SK-N-SH (cell line): ENCODE measurements around the gene RFX2. TPM values are rescaled to one million over a fixed set of nuclear protein-coding genes. Genes with fewer than 3 reads are reported as not detected.

Experiments used
- CTCF ChIA-PET: fragments of 300-600, 350-600 bp; formaldehyde crosslinking; extraction: SDS; loops from one replicate; lab custom pipeline; 2021; lab: Yijun Ruan, JAX
- POLR2A ChIA-PET: fragments of 350-600 bp; sonication (Branson Sonifier 250); formaldehyde crosslinking; extraction: SDS; loops from one replicate; lab custom pipeline; 2020; ENCODE audit warnings: antibody characterized with exemption, inconsistent platforms; lab: Yijun Ruan, JAX
- DNase-seq: peaks from one replicate; pipeline ENCODE4 v3.0.0; 2012
- H2AFZ ChIP-seq: fragments of 200-600 bp; sonication (generic); 2 replicates; pipeline ENCODE4 v1.8.1; 2016; ENCODE audit warnings: antibody characterized with exemption, mild to moderate bottlenecking, low read depth
- H3F3A ChIP-seq: fragments of 200-600 bp; sonication (generic); replicated peaks from 2 replicates; pipeline ENCODE3; 2016; ENCODE audit warnings: antibody characterized with exemption, mild to moderate bottlenecking; ENCODE audit not compliant: insufficient read depth
- H3K27ac ChIP-seq, 2 experiments: fragments of 200-500 bp in 1 of 2; fragments of 200-600 bp in 1 of 2; sonication (Bioruptor generic) in 1 of 2; sonication (generic), shearing (Covaris generic) in 1 of 2; 2 replicates each; pipeline versions ENCODE4 v1.5.1 to v1.6.1; 2014 to 2016; ENCODE audit warnings: low read depth in 2 of 2, inconsistent platforms in 1 of 2, low read length in 1 of 2, mild to moderate bottlenecking in 1 of 2, mixed read lengths in 1 of 2
- H3K27me3 ChIP-seq: fragments of 200-600 bp; sonication (generic), shearing (Covaris generic); 2 replicates; pipeline ENCODE4 v1.6.1; 2016; ENCODE audit warnings: mixed run types; ENCODE audit not compliant: insufficient read depth
- H3K36me3 ChIP-seq, 2 experiments: fragments of 200-500 bp in 1 of 2; fragments of 200-600 bp in 1 of 2; sonication (Bioruptor generic) in 1 of 2; sonication (generic) in 1 of 2; replicated peaks in 1 of 2; 2 replicates each; pipeline versions ENCODE3 to v1.5.1; 2014 to 2016; ENCODE audit warnings: low read length in 1 of 2, mild to moderate bottlenecking in 1 of 2; ENCODE audit not compliant: insufficient read depth in 2 of 2, control insufficient read depth in 1 of 2
- H3K4me1 ChIP-seq, 2 experiments: fragments of 200-500 bp in 1 of 2; fragments of 200-600 bp in 1 of 2; sonication (Bioruptor generic) in 1 of 2; sonication (generic), shearing (Covaris generic) in 1 of 2; 2 replicates each; pipeline versions ENCODE4 v1.5.1 to v1.6.1; 2014 to 2016; ENCODE audit warnings: low read depth in 1 of 2, low read length in 1 of 2, mixed run types in 1 of 2; ENCODE audit not compliant: insufficient read depth in 2 of 2, control insufficient read depth in 1 of 2
- H3K4me2 ChIP-seq: fragments of 200-600 bp; sonication (generic), shearing (Covaris generic); 2 replicates; pipeline ENCODE4 v1.6.1; 2017; ENCODE audit warnings: mixed run types
- H3K4me3 ChIP-seq, 2 experiments: fragments of 200-500 bp in 1 of 2; fragments of 200-600 bp in 1 of 2; sonication (Bioruptor generic) in 1 of 2; sonication (generic), shearing (Covaris generic) in 1 of 2; 2 replicates each; pipeline versions ENCODE4 v1.5.1 to v1.8.1; 2014 to 2016; ENCODE audit warnings: low read depth in 2 of 2, inconsistent platforms in 1 of 2, low read length in 1 of 2, mild to moderate bottlenecking in 1 of 2, mixed read lengths in 1 of 2, moderate library complexity in 1 of 2
- H3K79me2 ChIP-seq: fragments of 200-600 bp; sonication (generic); 2 replicates; pipeline ENCODE4 v1.8.1; 2017; ENCODE audit warnings: mild to moderate bottlenecking; ENCODE audit not compliant: insufficient read depth
- H3K9ac ChIP-seq: fragments of 200-600 bp; sonication (generic); 2 replicates; pipeline ENCODE4 v1.6.1; 2017; ENCODE audit warnings: mixed run types
- H3K9me2 ChIP-seq: fragments of 200-600 bp; sonication (generic); 2 replicates; pipeline ENCODE4 v1.6.1; 2017; ENCODE audit warnings: mixed run types
- H3K9me3 ChIP-seq: fragments of 200-600 bp; sonication (generic); 2 replicates; pipeline ENCODE4 v1.6.1; 2017; ENCODE audit warnings: mixed run types, mild to moderate bottlenecking, moderate library complexity
- H4K20me1 ChIP-seq: fragments of 200-600 bp; sonication (generic); 2 replicates; pipeline ENCODE4 v1.6.1; 2017; ENCODE audit warnings: mild to moderate bottlenecking, mixed run types; ENCODE audit not compliant: insufficient read depth
- CHD2 ChIP-seq: fragments of 150-350 bp; IDR thresholded peaks from 2 replicates; pipeline ENCODE4 v1.6.1; 2018; ENCODE audit warnings: low read length; ENCODE audit not compliant: partially characterized antibody
- ELF1 ChIP-seq: IDR thresholded peaks from 2 replicates; pipeline ENCODE4 v1.4.0; 2012
- EZH2phosphoT487 ChIP-seq: fragments of 200-600 bp; sonication (generic); IDR thresholded peaks from 2 replicates; pipeline ENCODE4 v1.6.1; 2017; ENCODE audit warnings: low read depth, mixed run types, mild to moderate bottlenecking, antibody characterized with exemption, moderate library complexity, borderline replicate concordance
- FOXM1 ChIP-seq: IDR thresholded peaks from 2 replicates; pipeline ENCODE4 v1.4.0; 2012; ENCODE audit warnings: low read depth, mild to moderate bottlenecking
- GABPA ChIP-seq: IDR thresholded peaks from 2 replicates; pipeline ENCODE4 v1.4.0; 2012; ENCODE audit warnings: low read depth, mild to moderate bottlenecking
- GATA2 ChIP-seq: sonication (generic); formaldehyde crosslinking; IDR thresholded peaks from 2 replicates; pipeline ENCODE4 v1.5.0; 2020; ENCODE audit warnings: mild to moderate bottlenecking, missing genetic modification reagents
- JUND ChIP-seq: IDR thresholded peaks from 2 replicates; pipeline ENCODE4 v1.4.0; 2012
- MEF2A ChIP-seq: IDR thresholded peaks from 2 replicates; pipeline ENCODE4 v1.4.0; 2012; ENCODE audit warnings: low read depth, borderline replicate concordance
- RXRA ChIP-seq: IDR thresholded peaks from 2 replicates; pipeline ENCODE4 v1.4.0; 2012; ENCODE audit warnings: low read depth, mild to moderate bottlenecking, borderline replicate concordance
- SIN3A ChIP-seq: IDR thresholded peaks from 2 replicates; pipeline ENCODE4 v1.6.1; 2012; ENCODE audit warnings: low read depth, mild to moderate bottlenecking, low read length, moderate library complexity, borderline replicate concordance
- SMC3 ChIP-seq: IDR thresholded peaks from 2 replicates; pipeline ENCODE4 v1.6.1; 2012; ENCODE audit warnings: low read depth, low read length, improper control_type of control experiment
- WGBS: methylation state at CpG from one replicate; pipeline ENCODE4 v1.1.6; 2017; ENCODE audit warnings: low lambda C conversion rate; 5-methylcytosine and 5-hydroxymethylcytosine counted together
- polyA plus RNA-seq, 3 experiments: library from polyadenylated mRNA; depleted of rRNA; stranded (reverse); fragments of >200 nt; gene quantifications; 2 replicates each; pipeline ENCODE4 v1.2.3, GENCODE V29; 2012
- TF ChIP-seq, protein P1 (sequence below): IDR thresholded peaks from 2 replicates; pipeline ENCODE4 v1.4.0; 2012; ENCODE audit warnings: low read depth
- TF ChIP-seq, protein P2 (sequence below): fragments of 150-350 bp; IDR thresholded peaks from 2 replicates; pipeline ENCODE4 v1.6.1; 2016; ENCODE audit warnings: mild to moderate bottlenecking, low read depth, low read length
- TF ChIP-seq, protein P3 (sequence below): IDR thresholded peaks from 2 replicates; pipeline ENCODE4 v1.4.0; 2012; ENCODE audit warnings: low read depth, borderline replicate concordance
- TF ChIP-seq, protein P4 (sequence below): IDR thresholded peaks from 2 replicates; pipeline ENCODE4; 2012
- TF ChIP-seq, protein P5 (sequence below): fragments of 200-600 bp; sonication (generic); IDR thresholded peaks from 2 replicates; pipeline ENCODE4 v1.6.1; 2017; ENCODE audit warnings: antibody characterized with exemption, mild to moderate bottlenecking, moderate library complexity

RFX2 gene
- polyA plus RNA-seq, 1 of the 3 experiments (the other 2 are of a cell fraction) = 12.6 TPM

DNA sequence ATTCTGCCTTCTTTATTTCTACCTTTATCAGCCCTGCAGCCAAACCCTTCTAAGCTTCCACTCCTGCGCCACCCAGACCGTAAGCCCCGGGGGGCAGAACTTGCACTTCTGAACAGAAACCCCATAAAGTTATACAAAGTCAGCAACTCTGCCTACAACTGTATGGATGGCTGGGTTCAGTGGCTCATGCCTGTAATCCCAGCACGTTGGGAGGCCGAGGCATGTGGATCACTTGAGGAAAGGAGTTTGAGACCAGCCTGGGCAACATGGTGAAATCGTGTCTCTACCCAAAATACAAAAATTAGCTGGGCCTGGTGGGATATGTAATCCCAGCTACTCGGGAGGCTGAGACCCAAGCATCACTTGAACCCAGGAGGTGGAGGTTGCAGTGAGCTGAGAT is 142.7 kb downstream of the RFX2 start (continued):
- TF ChIP-seq GATA2 (CRISPR knock-in tag) (no peak), GABPA (no peak), SMC3 (no peak), SIN3A (no peak), FOXM1 (no peak), EZH2phosphoT487 (no peak)
- TF ChIP-seq, protein P1, sequence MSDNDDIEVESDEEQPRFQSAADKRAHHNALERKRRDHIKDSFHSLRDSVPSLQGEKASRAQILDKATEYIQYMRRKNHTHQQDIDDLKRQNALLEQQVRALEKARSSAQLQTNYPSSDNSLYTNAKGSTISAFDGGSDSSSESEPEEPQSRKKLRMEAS = no peak
- TF ChIP-seq, protein P2, sequence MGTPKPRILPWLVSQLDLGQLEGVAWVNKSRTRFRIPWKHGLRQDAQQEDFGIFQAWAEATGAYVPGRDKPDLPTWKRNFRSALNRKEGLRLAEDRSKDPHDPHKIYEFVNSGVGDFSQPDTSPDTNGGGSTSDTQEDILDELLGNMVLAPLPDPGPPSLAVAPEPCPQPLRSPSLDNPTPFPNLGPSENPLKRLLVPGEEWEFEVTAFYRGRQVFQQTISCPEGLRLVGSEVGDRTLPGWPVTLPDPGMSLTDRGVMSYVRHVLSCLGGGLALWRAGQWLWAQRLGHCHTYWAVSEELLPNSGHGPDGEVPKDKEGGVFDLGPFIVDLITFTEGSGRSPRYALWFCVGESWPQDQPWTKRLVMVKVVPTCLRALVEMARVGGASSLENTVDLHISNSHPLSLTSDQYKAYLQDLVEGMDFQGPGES = no peak
- TF ChIP-seq, protein P3, sequence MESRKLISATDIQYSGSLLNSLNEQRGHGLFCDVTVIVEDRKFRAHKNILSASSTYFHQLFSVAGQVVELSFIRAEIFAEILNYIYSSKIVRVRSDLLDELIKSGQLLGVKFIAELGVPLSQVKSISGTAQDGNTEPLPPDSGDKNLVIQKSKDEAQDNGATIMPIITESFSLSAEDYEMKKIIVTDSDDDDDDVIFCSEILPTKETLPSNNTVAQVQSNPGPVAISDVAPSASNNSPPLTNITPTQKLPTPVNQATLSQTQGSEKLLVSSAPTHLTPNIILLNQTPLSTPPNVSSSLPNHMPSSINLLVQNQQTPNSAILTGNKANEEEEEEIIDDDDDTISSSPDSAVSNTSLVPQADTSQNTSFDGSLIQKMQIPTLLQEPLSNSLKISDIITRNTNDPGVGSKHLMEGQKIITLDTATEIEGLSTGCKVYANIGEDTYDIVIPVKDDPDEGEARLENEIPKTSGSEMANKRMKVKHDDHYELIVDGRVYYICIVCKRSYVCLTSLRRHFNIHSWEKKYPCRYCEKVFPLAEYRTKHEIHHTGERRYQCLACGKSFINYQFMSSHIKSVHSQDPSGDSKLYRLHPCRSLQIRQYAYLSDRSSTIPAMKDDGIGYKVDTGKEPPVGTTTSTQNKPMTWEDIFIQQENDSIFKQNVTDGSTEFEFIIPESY = no peak

DNA sequence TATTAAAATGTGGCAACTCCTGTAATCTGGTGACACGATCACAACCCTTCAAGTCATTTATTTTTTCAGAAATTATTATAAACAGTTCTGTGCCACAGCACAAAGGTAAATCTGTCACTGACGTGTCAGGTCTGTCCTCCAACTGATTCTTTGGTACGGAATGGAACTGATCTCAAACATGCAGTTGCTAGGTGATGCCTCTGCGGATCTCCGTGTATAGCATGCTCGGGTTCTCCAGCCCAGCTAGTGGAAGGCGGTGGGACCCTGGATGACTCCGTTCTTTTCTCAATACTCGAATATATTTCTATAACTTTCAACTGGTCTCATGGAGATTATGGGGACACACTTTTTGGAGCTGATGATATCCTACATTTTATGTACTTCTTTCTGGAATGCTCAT is 143.4 kb downstream of the RFX2 start:
- Histone ChIP-seq H3K36me3 (peaks cover 0 to 22% of the 10 kb centered on the region in 2 experiments), H3F3A (peaks cover 5% of the 10 kb centered on the region), H3K79me2 (peaks cover 100% of the 10 kb centered on the region), H3K27me3 (no peaks in the 10 kb centered on the region), H3K27ac (no peak overlapping the region), H3K9me2 (no peaks in the 10 kb centered on the region), H4K20me1 (peaks cover 94% of the 10 kb centered on the region), H3K4me1 (peaks cover 0 to 27% of the 10 kb centered on the region in 2 experiments; a peak in 1 of 4 replicates), H3K4me3 (no peak overlapping the region), H3K9me3 (no peaks in the 10 kb centered on the region), H3K4me2 (no peak overlapping the region), H3K9ac (no peak overlapping the region), H2AFZ (no peak overlapping the region)
- TF ChIP-seq RXRA = no peak
- TF ChIP-seq, protein P4, sequence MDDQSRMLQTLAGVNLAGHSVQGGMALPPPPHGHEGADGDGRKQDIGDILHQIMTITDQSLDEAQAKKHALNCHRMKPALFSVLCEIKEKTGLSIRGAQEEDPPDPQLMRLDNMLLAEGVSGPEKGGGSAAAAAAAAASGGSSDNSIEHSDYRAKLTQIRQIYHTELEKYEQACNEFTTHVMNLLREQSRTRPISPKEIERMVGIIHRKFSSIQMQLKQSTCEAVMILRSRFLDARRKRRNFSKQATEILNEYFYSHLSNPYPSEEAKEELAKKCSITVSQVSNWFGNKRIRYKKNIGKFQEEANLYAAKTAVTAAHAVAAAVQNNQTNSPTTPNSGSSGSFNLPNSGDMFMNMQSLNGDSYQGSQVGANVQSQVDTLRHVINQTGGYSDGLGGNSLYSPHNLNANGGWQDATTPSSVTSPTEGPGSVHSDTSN = no peak
- no peak for TF ChIP-seq GATA2 (CRISPR knock-in tag)
- TF ChIP-seq, protein P5, sequence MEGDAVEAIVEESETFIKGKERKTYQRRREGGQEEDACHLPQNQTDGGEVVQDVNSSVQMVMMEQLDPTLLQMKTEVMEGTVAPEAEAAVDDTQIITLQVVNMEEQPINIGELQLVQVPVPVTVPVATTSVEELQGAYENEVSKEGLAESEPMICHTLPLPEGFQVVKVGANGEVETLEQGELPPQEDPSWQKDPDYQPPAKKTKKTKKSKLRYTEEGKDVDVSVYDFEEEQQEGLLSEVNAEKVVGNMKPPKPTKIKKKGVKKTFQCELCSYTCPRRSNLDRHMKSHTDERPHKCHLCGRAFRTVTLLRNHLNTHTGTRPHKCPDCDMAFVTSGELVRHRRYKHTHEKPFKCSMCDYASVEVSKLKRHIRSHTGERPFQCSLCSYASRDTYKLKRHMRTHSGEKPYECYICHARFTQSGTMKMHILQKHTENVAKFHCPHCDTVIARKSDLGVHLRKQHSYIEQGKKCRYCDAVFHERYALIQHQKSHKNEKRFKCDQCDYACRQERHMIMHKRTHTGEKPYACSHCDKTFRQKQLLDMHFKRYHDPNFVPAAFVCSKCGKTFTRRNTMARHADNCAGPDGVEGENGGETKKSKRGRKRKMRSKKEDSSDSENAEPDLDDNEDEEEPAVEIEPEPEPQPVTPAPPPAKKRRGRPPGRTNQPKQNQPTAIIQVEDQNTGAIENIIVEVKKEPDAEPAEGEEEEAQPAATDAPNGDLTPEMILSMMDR = no peak
- no peak for TF ChIP-seq JUND
- TF ChIP-seq CHD2 = no peak
- TF ChIP-seq MEF2A = no peak
- no peak for TF ChIP-seq GABPA
- no peak for TF ChIP-seq ELF1
- DNase-seq = no peak
- CTCF ChIA-PET = interaction anchor here (1.2 to 5.2 kb wide), 15 partner anchors 11 to 163 kb away, joined by 3 to 67 read pairs (median 10); partner anchors contain the start of gene RANBP3
- POLR2A ChIA-PET = no interaction called here
- 97% methylated on average over 9 of the region's 9 CpGs for WGBS
